HL-60 (cell line): ENCODE data around the gene CALN1.

Source experiments
- DNase-seq, 2 experiments: peaks; one replicate each; pipeline ENCODE4 v3.0.0-alpha.2; 2010 to 2020; ENCODE audit warnings: low read depth in 1 of 2, low spot score in 1 of 2
- H3K27ac ChIP-seq: fragments of 250-450 bp; sonication (Bioruptor Pico); replicated peaks from 2 replicates; pipeline ENCODE4 v1.5.1; 2020; ENCODE audit warnings: mild to moderate bottlenecking, moderate library complexity
- H3K27me3 ChIP-seq: fragments of 250-450 bp; sonication (Bioruptor Pico); 2 replicates; pipeline ENCODE4 v1.5.1; 2021; ENCODE audit warnings: mild to moderate bottlenecking, moderate library complexity; ENCODE audit not compliant: insufficient read depth, poor library complexity, severe bottlenecking
- H3K4me3 ChIP-seq: replicated peaks from 2 replicates; pipeline ENCODE4 v1.5.1; 2011; ENCODE audit warnings: mild to moderate bottlenecking, control low read depth, low read length; ENCODE audit not compliant: insufficient read depth
- CTCF ChIP-seq: IDR thresholded peaks from one replicate; pipeline ENCODE4 v1.5.1; 2011; ENCODE audit warnings: low read length, control low read depth, inconsistent platforms; ENCODE audit not compliant: insufficient read depth
- GABPA ChIP-seq: IDR thresholded peaks from 2 replicates; pipeline ENCODE4 v1.6.1; 2012; ENCODE audit warnings: low read depth
- POLR2AphosphoS5 ChIP-seq: IDR thresholded peaks from 2 replicates; pipeline ENCODE4 v1.6.1; 2012; ENCODE audit warnings: low read depth
- SPI1 ChIP-seq: IDR thresholded peaks from 2 replicates; pipeline ENCODE4 v1.6.1; 2012; ENCODE audit warnings: low read depth, mild to moderate bottlenecking, borderline replicate concordance
- TF ChIP-seq, protein P1 (sequence below): IDR thresholded peaks from 2 replicates; pipeline ENCODE4 v1.6.1; 2012; ENCODE audit warnings: low read depth; ENCODE audit not compliant: insufficient replicate concordance

CALN1 gene

DNA sequence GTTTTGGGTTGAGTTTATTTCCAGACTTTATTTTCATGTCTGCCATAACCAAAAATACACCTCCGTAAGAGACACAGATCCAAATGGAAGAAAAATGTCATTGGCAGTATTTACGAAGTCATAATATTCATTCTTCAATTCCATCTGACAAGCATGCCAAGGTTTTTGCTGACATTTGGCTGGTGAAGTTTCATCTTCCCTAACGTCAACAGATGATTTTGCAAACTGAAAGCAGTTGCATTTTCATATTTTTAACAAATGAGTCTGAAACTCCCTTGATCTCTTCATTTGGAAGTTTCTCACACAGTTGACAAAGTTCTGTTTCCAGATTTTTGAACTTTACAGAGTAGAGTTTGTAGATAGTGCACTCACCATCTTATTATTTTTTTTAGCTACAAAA lies 114.5 kb downstream of the CALN1 start:
- TF ChIP-seq, protein P1, sequence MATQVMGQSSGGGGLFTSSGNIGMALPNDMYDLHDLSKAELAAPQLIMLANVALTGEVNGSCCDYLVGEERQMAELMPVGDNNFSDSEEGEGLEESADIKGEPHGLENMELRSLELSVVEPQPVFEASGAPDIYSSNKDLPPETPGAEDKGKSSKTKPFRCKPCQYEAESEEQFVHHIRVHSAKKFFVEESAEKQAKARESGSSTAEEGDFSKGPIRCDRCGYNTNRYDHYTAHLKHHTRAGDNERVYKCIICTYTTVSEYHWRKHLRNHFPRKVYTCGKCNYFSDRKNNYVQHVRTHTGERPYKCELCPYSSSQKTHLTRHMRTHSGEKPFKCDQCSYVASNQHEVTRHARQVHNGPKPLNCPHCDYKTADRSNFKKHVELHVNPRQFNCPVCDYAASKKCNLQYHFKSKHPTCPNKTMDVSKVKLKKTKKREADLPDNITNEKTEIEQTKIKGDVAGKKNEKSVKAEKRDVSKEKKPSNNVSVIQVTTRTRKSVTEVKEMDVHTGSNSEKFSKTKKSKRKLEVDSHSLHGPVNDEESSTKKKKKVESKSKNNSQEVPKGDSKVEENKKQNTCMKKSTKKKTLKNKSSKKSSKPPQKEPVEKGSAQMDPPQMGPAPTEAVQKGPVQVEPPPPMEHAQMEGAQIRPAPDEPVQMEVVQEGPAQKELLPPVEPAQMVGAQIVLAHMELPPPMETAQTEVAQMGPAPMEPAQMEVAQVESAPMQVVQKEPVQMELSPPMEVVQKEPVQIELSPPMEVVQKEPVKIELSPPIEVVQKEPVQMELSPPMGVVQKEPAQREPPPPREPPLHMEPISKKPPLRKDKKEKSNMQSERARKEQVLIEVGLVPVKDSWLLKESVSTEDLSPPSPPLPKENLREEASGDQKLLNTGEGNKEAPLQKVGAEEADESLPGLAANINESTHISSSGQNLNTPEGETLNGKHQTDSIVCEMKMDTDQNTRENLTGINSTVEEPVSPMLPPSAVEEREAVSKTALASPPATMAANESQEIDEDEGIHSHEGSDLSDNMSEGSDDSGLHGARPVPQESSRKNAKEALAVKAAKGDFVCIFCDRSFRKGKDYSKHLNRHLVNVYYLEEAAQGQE = no peak
- no peak for TF ChIP-seq SPI1
- TF ChIP-seq GABPA = no peak
- TF ChIP-seq POLR2AphosphoS5 = no peak
- TF ChIP-seq CTCF = no peak
- no peak for DNase-seq
- H3K27ac ChIP-seq = no peak overlapping the region
- H3K4me3 ChIP-seq = no peak overlapping the region
- no peaks in the 10 kb centered on the region for H3K27me3 ChIP-seq

DNA sequence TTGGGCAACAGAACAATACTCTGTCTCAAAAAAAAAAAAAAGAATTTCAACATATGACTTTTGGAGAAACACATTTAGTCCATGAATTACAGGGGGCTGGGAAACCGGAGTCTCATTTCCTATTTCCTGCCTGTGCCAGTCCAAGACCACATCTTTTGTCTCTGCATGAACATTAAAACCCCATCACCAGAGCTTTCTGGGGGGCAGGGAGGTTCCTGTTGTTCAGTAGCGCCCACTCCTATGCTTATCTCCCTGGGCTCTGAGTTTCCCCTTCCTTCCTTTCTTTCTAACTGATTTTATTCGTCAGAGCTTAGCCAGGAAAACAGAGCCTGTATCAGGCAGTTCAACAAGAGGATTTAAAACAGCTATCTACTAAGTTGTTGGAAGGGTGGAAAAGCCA lies 119.3 kb downstream of the CALN1 start:
- no peaks in the 10 kb centered on the region for H3K27me3 ChIP-seq
- no peak overlapping the region for H3K4me3 ChIP-seq
- no peak overlapping the region for H3K27ac ChIP-seq
- DNase-seq = no peak
- TF ChIP-seq CTCF = no peak
- TF ChIP-seq GABPA = no peak
- TF ChIP-seq, protein P1 = no peak

DNA sequence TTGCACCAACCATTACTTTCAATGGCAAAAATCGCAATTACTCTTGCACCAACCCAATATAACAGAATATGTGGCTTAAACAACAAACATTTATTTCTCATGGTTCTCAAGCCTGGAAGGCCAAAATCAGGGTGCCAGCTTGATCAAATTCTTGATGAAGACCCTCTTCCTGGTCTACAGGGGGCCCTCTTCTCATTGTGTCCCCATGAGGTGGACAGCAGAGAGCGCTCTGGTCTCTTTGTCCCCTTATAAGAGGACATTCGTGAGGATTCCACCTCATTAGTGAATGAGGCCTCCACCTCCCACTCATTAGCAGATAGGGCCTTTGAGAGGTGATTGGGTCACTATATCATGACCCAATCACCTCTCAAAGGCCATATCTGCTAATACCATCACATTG lies 120.0 kb downstream of the CALN1 start:
- H3K27me3 ChIP-seq = no peaks in the 10 kb centered on the region
- no peak for TF ChIP-seq POLR2AphosphoS5
- no peak for TF ChIP-seq SPI1
- TF ChIP-seq GABPA = no peak
- TF ChIP-seq, protein P1 = no peak
- no peak for TF ChIP-seq CTCF
- no peak overlapping the region for H3K4me3 ChIP-seq
- H3K27ac ChIP-seq = no peak overlapping the region
- DNase-seq = no peak
